Adipocyte (in vitro differentiated cells): Measurements from ENCODE around the gene ZSWIM5.
"Not testable (repeated sequence)": the region's sequence is repeated elsewhere in the genome, so short reads cannot be mapped to it uniquely, and the experiment has no call there.

Experiments
- DNase-seq: peaks from one replicate; pipeline ENCODE4 v3.0.0-alpha.2; 2015; ENCODE audit warnings: low read depth
- H3K27me3 ChIP-seq: replicated peaks from 2 replicates; pipeline ENCODE4 v1.7.0; 2013; ENCODE audit warnings: mild to moderate bottlenecking, low read length, moderate library complexity; ENCODE audit not compliant: control insufficient read depth, insufficient read depth
- H3K36me3 ChIP-seq: 2 replicates; pipeline ENCODE4 v1.7.0; 2013; ENCODE audit warnings: low read length, mild to moderate bottlenecking, moderate library complexity; ENCODE audit not compliant: control insufficient read depth, insufficient read depth, severe bottlenecking
- H3K4me1 ChIP-seq: 2 replicates; pipeline ENCODE4 v1.7.0; 2013; ENCODE audit warnings: mild to moderate bottlenecking, low read length, moderate library complexity; ENCODE audit not compliant: control insufficient read depth, insufficient read depth
- H3K4me3 ChIP-seq: 2 replicates; pipeline ENCODE4 v1.7.0; 2013; ENCODE audit warnings: mild to moderate bottlenecking, low read length, moderate library complexity
- H3K9ac ChIP-seq: 2 replicates; pipeline ENCODE4 v1.7.0; 2013; ENCODE audit warnings: mild to moderate bottlenecking, low read length, moderate library complexity
- H3K9me3 ChIP-seq: 2 replicates; pipeline ENCODE4 v1.7.0; 2013; ENCODE audit warnings: mild to moderate bottlenecking, low read length, moderate library complexity; ENCODE audit not compliant: control insufficient read depth

ZSWIM5 gene

GRCh38 chr1:45200435-45200834 lies 6.0 kb downstream of the ZSWIM5 start:
- H3K9ac ChIP-seq: no peak overlapping the region
- peaks cover 6% of the 10 kb centered on the region for H3K9me3 ChIP-seq
- no peaks in the 10 kb centered on the region for H3K27me3 ChIP-seq
- peaks cover 6% of the 10 kb centered on the region for H3K4me1 ChIP-seq
- no peaks in the 10 kb centered on the region for H3K36me3 ChIP-seq
- no peak for DNase-seq
- H3K4me3 ChIP-seq: no peak overlapping the region

- Histone ChIP-seq H3K27me3 (no peaks in the 10 kb centered on the region), H3K9ac (no peak overlapping the region), H3K4me1 (no peaks in the 10 kb centered on the region), H3K4me3 (no peak overlapping the region), H3K36me3 (no peaks in the 10 kb centered on the region), H3K9me3 (peaks cover 6% of the 10 kb centered on the region)
- DNase-seq: no peak
Observed at GRCh38 chr1:45198185-45198584, 8.2 kb downstream of the ZSWIM5 start.

GRCh38 chr1:45196863-45197262 lies 9.5 kb downstream of the ZSWIM5 start:
- Histone ChIP-seq H3K27me3 (no peaks in the 10 kb centered on the region), H3K4me3 (no peak overlapping the region), H3K9me3 (peaks cover 6% of the 10 kb centered on the region), H3K4me1 (peaks cover under 1% of the 10 kb centered on the region), H3K9ac (no peak overlapping the region), H3K36me3 (no peaks in the 10 kb centered on the region)
- no peak for DNase-seq

- Histone ChIP-seq H3K36me3 (no peaks in the 10 kb centered on the region), H3K27me3 (no peaks in the 10 kb centered on the region), H3K9me3 (no peaks in the 10 kb centered on the region), H3K4me3 (no peak overlapping the region), H3K4me1 (peaks cover 5% of the 10 kb centered on the region), H3K9ac (no peak overlapping the region)
- no peak for DNase-seq
Observed at GRCh38 chr1:45191418-45191783, 15.0 kb downstream of the ZSWIM5 start.

- no peaks in the 10 kb centered on the region for H3K9me3 ChIP-seq
- peaks cover 5% of the 10 kb centered on the region for H3K4me1 ChIP-seq
- H3K27me3 ChIP-seq: no peaks in the 10 kb centered on the region
- DNase-seq: no peak
- no peak overlapping the region for H3K4me3 ChIP-seq
- no peaks in the 10 kb centered on the region for H3K36me3 ChIP-seq
- no peak overlapping the region for H3K9ac ChIP-seq
Observed at GRCh38 chr1:45187725-45188124, 18.7 kb downstream of the ZSWIM5 start.

GRCh38 chr1:45179918-45180519 lies 26.4 kb downstream of the ZSWIM5 start:
- not testable (repeated sequence) for H3K9me3 ChIP-seq, H3K27me3 ChIP-seq, H3K9ac ChIP-seq, DNase-seq, H3K4me3 ChIP-seq, H3K4me1 ChIP-seq, H3K36me3 ChIP-seq

- H3K27me3 ChIP-seq: no peaks in the 10 kb centered on the region
- DNase-seq: peak; percentile 25
- H3K9ac ChIP-seq: no peak overlapping the region
Observed at GRCh38 chr1:45177452-45177851, 29.0 kb downstream of the ZSWIM5 start.

GRCh38 chr1:45172764-45173163 lies 33.6 kb downstream of the ZSWIM5 start:
- H3K36me3 ChIP-seq: no peaks in the 10 kb centered on the region
- no peak overlapping the region for H3K9ac ChIP-seq
- peaks cover 7% of the 10 kb centered on the region for H3K4me1 ChIP-seq
- no peak for DNase-seq
- H3K9me3 ChIP-seq: no peaks in the 10 kb centered on the region
- H3K27me3 ChIP-seq: no peaks in the 10 kb centered on the region
- no peak overlapping the region for H3K4me3 ChIP-seq

More at GRCh38 chr1:45177452-45177851, 29.0 kb downstream of the ZSWIM5 start:
- no peak overlapping the region for H3K4me3 ChIP-seq
- no peaks in the 10 kb centered on the region for H3K9me3 ChIP-seq
- no peaks in the 10 kb centered on the region for H3K4me1 ChIP-seq
- no peaks in the 10 kb centered on the region for H3K36me3 ChIP-seq

GRCh38 chr1:45172005-45172404 lies 34.4 kb downstream of the ZSWIM5 start:
- H3K4me3 ChIP-seq: no peak overlapping the region
- DNase-seq: no peak
- no peaks in the 10 kb centered on the region for H3K27me3 ChIP-seq
- H3K36me3 ChIP-seq: no peaks in the 10 kb centered on the region
- no peaks in the 10 kb centered on the region for H3K9me3 ChIP-seq
- H3K9ac ChIP-seq: no peak overlapping the region
- peaks cover 7% of the 10 kb centered on the region for H3K4me1 ChIP-seq

- Histone ChIP-seq H3K4me3 (no peak overlapping the region), H3K36me3 (no peaks in the 10 kb centered on the region), H3K9me3 (no peaks in the 10 kb centered on the region), H3K9ac (no peak overlapping the region), H3K27me3 (no peaks in the 10 kb centered on the region), H3K4me1 (peaks cover 7% of the 10 kb centered on the region)
- DNase-seq: no peak
Observed at GRCh38 chr1:45171575-45171974, 34.8 kb downstream of the ZSWIM5 start.

GRCh38 chr1:45170151-45170742 lies 36.2 kb downstream of the ZSWIM5 start:
- DNase-seq: no peak
- H3K36me3 ChIP-seq: no peaks in the 10 kb centered on the region
- no peak overlapping the region for H3K9ac ChIP-seq
- H3K4me1 ChIP-seq: peaks cover 7% of the 10 kb centered on the region
- H3K27me3 ChIP-seq: no peaks in the 10 kb centered on the region
- no peak overlapping the region for H3K4me3 ChIP-seq
- no peaks in the 10 kb centered on the region for H3K9me3 ChIP-seq

- H3K9me3 ChIP-seq, H3K36me3 ChIP-seq, DNase-seq, H3K4me1 ChIP-seq, H3K27me3 ChIP-seq, H3K4me3 ChIP-seq, H3K9ac ChIP-seq: not testable (repeated sequence)
Observed at GRCh38 chr1:45167947-45168346, 38.5 kb downstream of the ZSWIM5 start.
